ENCODE results near the gene CAMKK1.

Gene CAMKK1

DNA sequence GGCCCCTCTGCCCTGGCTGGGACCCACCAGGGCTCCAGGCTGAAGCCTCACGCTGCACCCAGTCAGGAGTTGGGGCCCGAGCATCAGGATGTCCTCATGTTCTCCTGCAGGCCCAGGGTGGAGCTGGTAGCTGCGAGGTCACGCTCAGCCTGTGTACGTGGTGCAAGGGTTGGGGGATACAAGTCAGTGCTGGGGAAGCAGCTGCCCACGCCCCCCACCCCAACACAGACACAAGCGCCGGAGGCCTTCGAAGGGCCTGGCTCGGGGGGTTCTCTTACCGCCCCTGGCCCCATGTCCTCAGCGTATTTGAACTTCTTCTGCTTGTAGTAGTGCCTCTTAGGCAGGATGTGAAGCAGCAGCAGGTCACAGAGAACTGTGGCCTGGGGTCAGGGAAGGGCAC lies 4.9 kb upstream of the CAMKK1 start:
- TF ChIP-seq, protein P1, sequence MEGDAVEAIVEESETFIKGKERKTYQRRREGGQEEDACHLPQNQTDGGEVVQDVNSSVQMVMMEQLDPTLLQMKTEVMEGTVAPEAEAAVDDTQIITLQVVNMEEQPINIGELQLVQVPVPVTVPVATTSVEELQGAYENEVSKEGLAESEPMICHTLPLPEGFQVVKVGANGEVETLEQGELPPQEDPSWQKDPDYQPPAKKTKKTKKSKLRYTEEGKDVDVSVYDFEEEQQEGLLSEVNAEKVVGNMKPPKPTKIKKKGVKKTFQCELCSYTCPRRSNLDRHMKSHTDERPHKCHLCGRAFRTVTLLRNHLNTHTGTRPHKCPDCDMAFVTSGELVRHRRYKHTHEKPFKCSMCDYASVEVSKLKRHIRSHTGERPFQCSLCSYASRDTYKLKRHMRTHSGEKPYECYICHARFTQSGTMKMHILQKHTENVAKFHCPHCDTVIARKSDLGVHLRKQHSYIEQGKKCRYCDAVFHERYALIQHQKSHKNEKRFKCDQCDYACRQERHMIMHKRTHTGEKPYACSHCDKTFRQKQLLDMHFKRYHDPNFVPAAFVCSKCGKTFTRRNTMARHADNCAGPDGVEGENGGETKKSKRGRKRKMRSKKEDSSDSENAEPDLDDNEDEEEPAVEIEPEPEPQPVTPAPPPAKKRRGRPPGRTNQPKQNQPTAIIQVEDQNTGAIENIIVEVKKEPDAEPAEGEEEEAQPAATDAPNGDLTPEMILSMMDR (IDR thresholded peaks at IDR 0.05; ENCODE audit: insufficient read depth, low read length, poor library complexity, severe bottlenecking) = no peak
- DNase-seq (ENCODE audit: extremely low read depth, insufficient read length) = no peak
- no peaks in the 10 kb centered on the region for H3K36me3 ChIP-seq (ENCODE audit: control insufficient read depth, insufficient read depth, low read length)
- H3K4me3 ChIP-seq (replicated peaks; ENCODE audit: low read depth, low read length) = no peak overlapping the region
- no peaks in the 10 kb centered on the region; the same call in 1 of the 2 replicates for H3K27me3 ChIP-seq (replicated peaks; ENCODE audit: control insufficient read depth, insufficient read depth, low read length)

DNA sequence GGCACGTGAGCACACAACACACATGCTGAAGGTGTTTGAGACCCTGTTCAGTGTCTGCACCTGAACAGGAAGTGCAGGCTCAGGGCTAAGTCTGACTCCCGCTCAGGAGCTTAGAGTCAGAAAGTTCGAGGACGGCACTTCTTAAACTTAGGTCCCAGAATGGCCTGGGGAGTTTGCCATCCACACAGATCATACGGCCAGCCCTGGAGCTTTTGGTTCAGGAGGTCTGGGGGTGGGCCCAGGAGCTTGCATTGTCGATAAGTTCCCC lies 4.0 kb upstream of the CAMKK1 start:
- no peaks in the 10 kb centered on the region; the same call in 1 of the 2 replicates for H3K27me3 ChIP-seq (replicated peaks; ENCODE audit: control insufficient read depth, insufficient read depth, low read length)
- DNase-seq (ENCODE audit: extremely low read depth, insufficient read length) = no peak
- H3K4me3 ChIP-seq (replicated peaks; ENCODE audit: low read depth, low read length) = no peak overlapping the region
- no peaks in the 10 kb centered on the region for H3K36me3 ChIP-seq (ENCODE audit: control insufficient read depth, insufficient read depth, low read length)
- TF ChIP-seq, protein P1 (IDR thresholded peaks at IDR 0.05; ENCODE audit: insufficient read depth, low read length, poor library complexity, severe bottlenecking) = no peak

DNA sequence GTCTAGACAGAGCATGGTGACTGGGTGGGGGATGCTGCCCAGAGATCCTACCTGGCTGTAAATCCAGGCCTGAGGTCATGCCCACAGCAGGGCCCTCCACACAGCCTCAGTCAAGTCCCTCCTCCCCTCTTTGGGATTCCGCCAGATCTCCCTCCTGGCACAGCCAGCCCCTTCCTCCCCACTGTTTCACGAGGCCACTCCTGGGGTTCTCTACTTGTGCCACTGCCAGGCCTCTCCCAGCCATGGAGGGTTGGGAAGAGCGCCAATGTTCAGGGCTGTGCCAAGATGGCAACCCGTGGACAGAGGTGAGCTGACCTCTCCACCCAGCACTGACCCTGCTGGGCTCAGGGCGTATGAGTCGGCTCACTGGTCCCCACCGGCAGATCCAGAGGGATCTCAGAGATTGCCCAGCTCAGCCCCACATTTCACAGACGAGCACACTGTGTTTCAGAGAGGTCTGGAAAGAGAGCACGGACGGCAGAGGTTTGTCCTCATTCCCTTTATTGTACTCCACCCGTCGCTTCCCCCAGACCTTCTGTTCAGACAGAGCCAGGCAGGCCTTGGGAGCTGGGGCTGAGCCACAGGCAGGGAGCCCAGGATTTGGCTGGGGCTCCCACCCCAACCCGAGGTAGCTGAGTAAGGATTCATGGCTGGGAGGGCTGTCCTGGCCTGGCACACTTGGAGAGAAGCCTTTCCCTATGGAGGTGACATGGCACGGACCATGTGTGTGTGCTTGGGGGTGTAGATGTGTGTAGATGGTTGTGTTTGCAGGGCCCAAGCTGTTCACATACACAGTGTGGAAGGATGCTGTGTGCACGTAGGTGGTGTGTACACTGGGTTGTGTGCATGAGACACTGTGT lies 3.5 kb upstream of the CAMKK1 start:
- no peak for DNase-seq (ENCODE audit: extremely low read depth, insufficient read length)
- Histone ChIP-seq H3K4me3 (replicated peaks; ENCODE audit: low read depth, low read length) (no peak overlapping the region), H3K36me3 (ENCODE audit: control insufficient read depth, insufficient read depth, low read length) (no peaks in the 10 kb centered on the region), H3K27me3 (replicated peaks; ENCODE audit: control insufficient read depth, insufficient read depth, low read length) (no peaks in the 10 kb centered on the region; the same call in 1 of the 2 replicates)
- TF ChIP-seq, protein P1 (IDR thresholded peaks at IDR 0.05; ENCODE audit: insufficient read depth, low read length, poor library complexity, severe bottlenecking) = no peak

DNA sequence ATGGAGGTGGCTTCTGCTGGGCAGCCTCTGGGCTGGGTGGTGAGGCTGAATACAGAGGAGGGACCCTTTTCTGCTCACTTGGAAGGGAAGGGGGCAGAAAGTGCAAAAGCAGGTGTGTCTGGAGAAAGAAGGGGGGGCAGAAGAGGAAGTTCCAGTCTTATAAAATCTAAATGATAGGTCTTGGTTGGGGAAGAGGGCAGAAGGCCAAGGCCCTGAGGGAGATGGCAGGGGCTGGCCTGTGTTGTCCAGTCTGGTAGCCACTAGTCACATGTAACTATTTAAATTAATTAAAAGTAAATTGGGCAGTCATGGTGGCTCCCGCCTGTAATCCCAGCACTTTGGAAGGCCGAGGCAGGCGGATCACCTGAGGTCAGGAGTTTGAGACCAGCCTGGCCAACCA lies 2.5 kb upstream of the CAMKK1 start:
- H3K27me3 ChIP-seq (replicated peaks; ENCODE audit: control insufficient read depth, insufficient read depth, low read length) = no peaks in the 10 kb centered on the region; the same call in 1 of the 2 replicates
- DNase-seq (ENCODE audit: extremely low read depth, insufficient read length) = no peak
- no peaks in the 10 kb centered on the region for H3K36me3 ChIP-seq (ENCODE audit: control insufficient read depth, insufficient read depth, low read length)
- H3K4me3 ChIP-seq (replicated peaks; ENCODE audit: low read depth, low read length) = no peak overlapping the region
- TF ChIP-seq, protein P1 (IDR thresholded peaks at IDR 0.05; ENCODE audit: insufficient read depth, low read length, poor library complexity, severe bottlenecking) = no peak

DNA sequence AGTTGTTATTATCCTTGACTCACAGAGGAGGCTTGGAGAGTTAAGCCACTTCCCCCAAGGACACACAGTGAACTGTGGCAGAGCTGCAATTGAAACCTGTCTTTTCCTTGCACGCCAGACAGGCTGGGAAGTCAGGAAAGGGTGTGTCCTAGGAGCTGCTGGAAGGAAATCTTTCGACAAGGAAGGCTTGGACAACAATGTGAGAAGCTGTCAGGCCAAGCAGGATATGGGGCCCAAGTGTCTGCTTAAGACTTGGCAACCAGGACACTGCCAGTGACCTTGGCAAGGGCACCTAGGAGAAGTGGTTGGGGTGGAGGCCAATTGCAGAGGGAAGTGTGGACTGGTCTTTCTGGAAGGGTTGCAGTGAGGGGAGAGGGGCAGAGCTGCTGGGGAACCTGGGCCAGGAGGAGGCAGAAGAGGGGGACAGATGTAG lies 2.1 kb upstream of the CAMKK1 start:
- no peak for DNase-seq (ENCODE audit: extremely low read depth, insufficient read length)
- no peaks in the 10 kb centered on the region; the same call in 1 of the 2 replicates for H3K27me3 ChIP-seq (replicated peaks; ENCODE audit: control insufficient read depth, insufficient read depth, low read length)
- TF ChIP-seq, protein P1 (IDR thresholded peaks at IDR 0.05; ENCODE audit: insufficient read depth, low read length, poor library complexity, severe bottlenecking) = no peak
- H3K4me3 ChIP-seq (replicated peaks; ENCODE audit: low read depth, low read length) = no peak overlapping the region
- no peaks in the 10 kb centered on the region for H3K36me3 ChIP-seq (ENCODE audit: control insufficient read depth, insufficient read depth, low read length)
